ENCODE results near the gene CREB3L4. TPM values are rescaled to one million over a fixed set of nuclear protein-coding genes. Genes with fewer than 3 reads are reported as not detected.
A peak's percentile ranks its signal among the peaks of the same experiment; 100 is the strongest.

CREB3L4 gene
- total and polyA plus RNA-seq, 2 of the 13 experiments (the other 11 are each of a cell fraction or from before 2014, with no cell fraction given) = 9.9 to 18.7 TPM

DNA sequence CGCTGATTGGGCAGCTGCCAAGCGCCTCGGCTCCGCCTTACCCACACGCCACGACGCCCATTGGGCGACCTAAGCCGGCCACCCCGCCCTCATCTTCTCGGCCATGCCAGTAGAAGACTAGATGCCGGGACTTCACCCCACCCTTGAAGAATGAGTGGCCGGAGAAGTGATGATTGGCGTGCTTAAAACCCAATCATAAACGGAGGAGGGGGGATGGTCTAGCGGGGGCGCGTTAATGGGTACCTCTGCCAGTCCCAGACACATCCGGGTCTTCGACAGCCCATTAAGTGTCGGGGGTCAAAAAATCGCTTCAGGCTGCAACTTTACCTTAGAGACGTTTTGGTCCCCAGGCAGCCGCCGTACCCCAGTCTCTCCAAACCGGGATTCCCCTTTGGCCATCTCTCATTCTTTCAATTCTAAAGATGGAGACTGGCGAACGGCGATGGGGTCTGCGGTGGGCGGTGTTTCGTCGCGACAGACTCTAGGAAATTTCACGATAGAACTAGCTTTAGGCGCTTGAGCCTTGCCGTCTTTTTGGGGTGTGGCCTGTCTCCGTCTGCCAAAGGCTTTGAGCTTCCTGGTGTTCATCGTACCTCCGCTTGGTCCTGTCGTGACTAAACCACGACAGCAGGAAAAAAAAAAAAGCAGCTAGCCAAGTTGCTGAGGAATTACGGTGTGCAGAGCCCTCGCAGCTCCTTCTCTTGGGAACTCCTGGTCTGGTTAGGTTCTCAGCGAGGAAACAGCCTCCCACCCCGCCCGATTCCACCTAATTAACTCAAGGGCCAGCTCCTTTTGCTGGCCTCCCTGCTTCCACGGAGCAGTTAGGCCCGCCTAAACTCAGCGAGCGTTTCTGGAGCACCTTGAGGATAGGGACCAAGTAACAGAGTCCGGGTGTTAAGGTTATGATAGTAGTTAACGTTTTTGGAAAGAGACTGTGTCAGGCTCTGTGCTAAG, 44.5 kb upstream of the CREB3L4 start, which contains the start of gene GATAD2B (continued):
- TF ChIP-seq, protein P1, sequence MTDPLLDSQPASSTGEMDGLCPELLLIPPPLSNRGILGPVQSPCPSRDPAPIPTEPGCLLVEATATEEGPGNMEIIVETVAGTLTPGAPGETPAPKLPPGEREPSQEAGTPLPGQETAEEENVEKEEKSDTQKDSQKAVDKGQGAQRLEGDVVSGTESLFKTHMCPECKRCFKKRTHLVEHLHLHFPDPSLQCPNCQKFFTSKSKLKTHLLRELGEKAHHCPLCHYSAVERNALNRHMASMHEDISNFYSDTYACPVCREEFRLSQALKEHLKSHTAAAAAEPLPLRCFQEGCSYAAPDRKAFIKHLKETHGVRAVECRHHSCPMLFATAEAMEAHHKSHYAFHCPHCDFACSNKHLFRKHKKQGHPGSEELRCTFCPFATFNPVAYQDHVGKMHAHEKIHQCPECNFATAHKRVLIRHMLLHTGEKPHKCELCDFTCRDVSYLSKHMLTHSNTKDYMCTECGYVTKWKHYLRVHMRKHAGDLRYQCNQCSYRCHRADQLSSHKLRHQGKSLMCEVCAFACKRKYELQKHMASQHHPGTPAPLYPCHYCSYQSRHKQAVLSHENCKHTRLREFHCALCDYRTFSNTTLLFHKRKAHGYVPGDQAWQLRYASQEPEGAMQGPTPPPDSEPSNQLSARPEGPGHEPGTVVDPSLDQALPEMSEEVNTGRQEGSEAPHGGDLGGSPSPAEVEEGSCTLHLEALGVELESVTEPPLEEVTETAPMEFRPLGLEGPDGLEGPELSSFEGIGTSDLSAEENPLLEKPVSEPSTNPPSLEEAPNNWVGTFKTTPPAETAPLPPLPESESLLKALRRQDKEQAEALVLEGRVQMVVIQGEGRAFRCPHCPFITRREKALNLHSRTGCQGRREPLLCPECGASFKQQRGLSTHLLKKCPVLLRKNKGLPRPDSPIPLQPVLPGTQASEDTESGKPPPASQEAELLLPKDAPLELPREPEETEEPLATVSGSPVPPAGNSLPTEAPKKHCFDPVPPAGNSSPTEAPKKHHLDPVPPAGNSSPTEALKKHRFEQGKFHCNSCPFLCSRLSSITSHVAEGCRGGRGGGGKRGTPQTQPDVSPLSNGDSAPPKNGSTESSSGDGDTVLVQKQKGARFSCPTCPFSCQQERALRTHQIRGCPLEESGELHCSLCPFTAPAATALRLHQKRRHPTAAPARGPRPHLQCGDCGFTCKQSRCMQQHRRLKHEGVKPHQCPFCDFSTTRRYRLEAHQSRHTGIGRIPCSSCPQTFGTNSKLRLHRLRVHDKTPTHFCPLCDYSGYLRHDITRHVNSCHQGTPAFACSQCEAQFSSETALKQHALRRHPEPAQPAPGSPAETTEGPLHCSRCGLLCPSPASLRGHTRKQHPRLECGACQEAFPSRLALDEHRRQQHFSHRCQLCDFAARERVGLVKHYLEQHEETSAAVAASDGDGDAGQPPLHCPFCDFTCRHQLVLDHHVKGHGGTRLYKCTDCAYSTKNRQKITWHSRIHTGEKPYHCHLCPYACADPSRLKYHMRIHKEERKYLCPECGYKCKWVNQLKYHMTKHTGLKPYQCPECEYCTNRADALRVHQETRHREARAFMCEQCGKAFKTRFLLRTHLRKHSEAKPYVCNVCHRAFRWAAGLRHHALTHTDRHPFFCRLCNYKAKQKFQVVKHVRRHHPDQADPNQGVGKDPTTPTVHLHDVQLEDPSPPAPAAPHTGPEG (CRISPR knock-in tag; IDR thresholded peaks at IDR 0.05) = no peak
- TF ChIP-seq, protein P2, sequence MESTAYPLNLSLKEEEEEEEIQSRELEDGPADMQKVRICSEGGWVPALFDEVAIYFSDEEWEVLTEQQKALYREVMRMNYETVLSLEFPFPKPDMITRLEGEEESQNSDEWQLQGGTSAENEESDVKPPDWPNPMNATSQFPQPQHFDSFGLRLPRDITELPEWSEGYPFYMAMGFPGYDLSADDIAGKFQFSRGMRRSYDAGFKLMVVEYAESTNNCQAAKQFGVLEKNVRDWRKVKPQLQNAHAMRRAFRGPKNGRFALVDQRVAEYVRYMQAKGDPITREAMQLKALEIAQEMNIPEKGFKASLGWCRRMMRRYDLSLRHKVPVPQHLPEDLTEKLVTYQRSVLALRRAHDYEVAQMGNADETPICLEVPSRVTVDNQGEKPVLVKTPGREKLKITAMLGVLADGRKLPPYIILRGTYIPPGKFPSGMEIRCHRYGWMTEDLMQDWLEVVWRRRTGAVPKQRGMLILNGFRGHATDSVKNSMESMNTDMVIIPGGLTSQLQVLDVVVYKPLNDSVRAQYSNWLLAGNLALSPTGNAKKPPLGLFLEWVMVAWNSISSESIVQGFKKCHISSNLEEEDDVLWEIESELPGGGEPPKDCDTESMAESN (CRISPR knock-in tag; conservative IDR thresholded peaks at IDR 0.05) = 0 out of 2 replicates have a peak, but pooled peaks have one; percentile 52
- 0 out of 2 replicates have a peak, but pooled peaks have one; percentile 39 for TF ChIP-seq KLF9 (CRISPR knock-in tag; IDR thresholded peaks at IDR 0.05; ENCODE audit: low read depth)
- TF ChIP-seq RBFOX2 (IDR thresholded peaks at IDR 0.05; ENCODE audit: low read depth, low read length) = no peak
- TF ChIP-seq, protein P3, sequence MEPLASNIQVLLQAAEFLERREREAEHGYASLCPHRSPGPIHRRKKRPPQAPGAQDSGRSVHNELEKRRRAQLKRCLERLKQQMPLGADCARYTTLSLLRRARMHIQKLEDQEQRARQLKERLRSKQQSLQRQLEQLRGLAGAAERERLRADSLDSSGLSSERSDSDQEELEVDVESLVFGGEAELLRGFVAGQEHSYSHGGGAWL (CRISPR knock-in tag; IDR thresholded peaks at IDR 0.05) = peak; percentile 61; the same call in 1 of the 2 replicates
- TF ChIP-seq, protein P4, sequence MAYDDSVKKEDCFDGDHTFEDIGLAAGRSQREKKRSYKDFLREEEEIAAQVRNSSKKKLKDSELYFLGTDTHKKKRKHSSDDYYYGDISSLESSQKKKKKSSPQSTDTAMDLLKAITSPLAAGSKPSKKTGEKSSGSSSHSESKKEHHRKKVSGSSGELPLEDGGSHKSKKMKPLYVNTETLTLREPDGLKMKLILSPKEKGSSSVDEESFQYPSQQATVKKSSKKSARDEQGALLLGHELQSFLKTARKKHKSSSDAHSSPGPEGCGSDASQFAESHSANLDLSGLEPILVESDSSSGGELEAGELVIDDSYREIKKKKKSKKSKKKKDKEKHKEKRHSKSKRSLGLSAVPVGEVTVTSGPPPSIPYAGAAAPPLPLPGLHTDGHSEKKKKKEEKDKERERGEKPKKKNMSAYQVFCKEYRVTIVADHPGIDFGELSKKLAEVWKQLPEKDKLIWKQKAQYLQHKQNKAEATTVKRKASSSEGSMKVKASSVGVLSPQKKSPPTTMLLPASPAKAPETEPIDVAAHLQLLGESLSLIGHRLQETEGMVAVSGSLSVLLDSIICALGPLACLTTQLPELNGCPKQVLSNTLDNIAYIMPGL (CRISPR knock-in tag; IDR thresholded peaks at IDR 0.05; ENCODE audit: borderline replicate concordance in 1 of 2, low read depth in 1 of 2) = peak in 1 of 2 experiments; percentile 32; a peak in 1 of 4 replicates
- TF ChIP-seq MXI1 (IDR thresholded peaks at IDR 0.05; ENCODE audit: borderline replicate concordance, low read depth, low read length) = peak; percentile 64; the same call in 1 of the 3 replicates
- TF ChIP-seq POLR2G (IDR thresholded peaks at IDR 0.05; ENCODE audit: low read depth, low read length) = peak; percentile 75
- peak; percentile 75 for TF ChIP-seq CREB1 (IDR thresholded peaks at IDR 0.05)
- TF ChIP-seq CREB1 (CRISPR knock-in tag; IDR thresholded peaks at IDR 0.05) = peak; percentile 77
- no peak for TF ChIP-seq ZC3H4 (CRISPR knock-in tag; IDR thresholded peaks at IDR 0.05; ENCODE audit: borderline replicate concordance)
- no peak for TF ChIP-seq KDM2A (CRISPR knock-in tag; IDR thresholded peaks at IDR 0.05; ENCODE audit: borderline replicate concordance, low read depth)
- 0 out of 2 replicates have a peak, but pooled peaks have one; percentile 54 for TF ChIP-seq ZNF614 (CRISPR knock-in tag; IDR thresholded peaks at IDR 0.05; ENCODE audit: borderline replicate concordance)
- TF ChIP-seq ELF3 (CRISPR knock-in tag; IDR thresholded peaks at IDR 0.05) = peak; percentile 70; the same call in 1 of the 2 replicates
- TF ChIP-seq CBX5 (CRISPR knock-in tag; IDR thresholded peaks at IDR 0.05; ENCODE audit: borderline replicate concordance) = peak; percentile 44; the same call in 1 of the 2 replicates
- TF ChIP-seq ASH2L (IDR thresholded peaks at IDR 0.05; ENCODE audit: insufficient read length, low read depth, low read length) = peak; percentile 62
- no peak for TF ChIP-seq ZNF496 (CRISPR knock-in tag; IDR thresholded peaks at IDR 0.05; ENCODE audit: insufficient replicate concordance)
- TF ChIP-seq AHR (CRISPR knock-in tag; IDR thresholded peaks at IDR 0.05) = no peak

All from HepG2 (cell line).